OCI-LY1 (cell line): Measurements from ENCODE around the gene MAP3K6.

Source experiments
- CTCF ChIP-seq: fragments of 200-600 bp; sonication (generic), shearing (Covaris generic); IDR thresholded peaks from 2 replicates; pipeline ENCODE4 v1.5.1; 2017; ENCODE audit warnings: mild to moderate bottlenecking, antibody characterized with exemption, low read length, moderate library complexity, mixed read lengths
- EZH2 ChIP-seq: fragments of 200-600 bp; sonication (generic), shearing (Covaris generic); IDR thresholded peaks from 2 replicates; pipeline ENCODE4 v1.8.0; 2017; ENCODE audit warnings: borderline replicate concordance, mixed run types, mild to moderate bottlenecking, antibody characterized with exemption, low read length, moderate library complexity, mixed read lengths

GRCh38 chr1:27379564-27380122 is 12.9 kb upstream of the MAP3K6 start:
- TF ChIP-seq CTCF: no peak
- no peak for TF ChIP-seq EZH2
